ENCODE measurements around the gene ALG6. TPM values are rescaled to one million over a fixed set of nuclear protein-coding genes. Genes with fewer than 3 reads are reported as not detected.
A peak's percentile ranks its signal among the peaks of the same experiment; 100 is the strongest.

The ALG6 gene
- total and polyA plus RNA-seq, 2 of the 13 experiments (the other 11 are each of a cell fraction or from before 2014, with no cell fraction given) = 6.8 to 8.1 TPM

DNA sequence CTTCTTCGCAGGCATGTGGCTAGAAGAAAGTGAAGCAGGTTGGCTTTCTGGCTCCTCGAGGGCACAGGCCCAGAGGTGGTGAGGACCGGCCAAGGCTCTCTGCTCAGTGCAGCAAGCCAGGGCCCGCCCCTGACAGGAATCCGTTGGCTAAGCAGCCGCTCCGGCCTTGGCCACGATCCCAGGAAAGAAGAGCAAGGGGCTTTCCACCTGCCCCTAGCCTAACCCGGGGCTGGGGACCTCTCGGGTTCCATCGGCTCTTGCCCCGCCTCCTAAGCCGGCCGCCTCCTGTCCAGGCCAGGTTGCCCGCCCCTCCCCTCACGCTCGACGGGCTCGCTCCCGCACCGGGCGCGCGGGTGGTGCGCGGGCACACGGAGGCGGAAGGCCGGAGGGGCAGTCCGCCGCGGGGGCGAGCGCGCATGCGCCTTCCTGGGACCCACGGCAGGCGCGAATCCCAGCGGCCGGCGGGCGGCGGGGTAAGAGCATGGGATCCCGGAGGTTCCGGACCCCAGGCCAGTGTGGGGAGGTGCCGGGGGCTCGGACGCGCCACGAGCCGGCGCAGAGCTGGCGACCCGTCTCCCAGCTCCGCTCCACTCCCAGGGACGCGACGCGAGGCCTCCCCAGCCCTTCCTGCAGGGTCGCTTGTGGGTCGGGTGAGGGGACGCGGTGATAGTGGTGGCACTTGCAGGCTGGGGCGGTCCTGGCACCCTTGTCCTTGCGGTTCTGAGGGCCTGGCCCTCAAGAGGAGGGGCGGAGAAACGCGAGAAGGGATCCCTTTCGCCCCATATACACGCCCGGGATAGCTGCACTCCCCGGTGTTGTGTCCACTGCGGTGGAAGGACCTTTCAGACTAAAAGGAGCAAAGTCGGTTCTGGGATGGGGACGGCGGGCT lies at the start of gene ALG6 (continued):
- TF ChIP-seq ZNF879 (CRISPR knock-in tag; IDR thresholded peaks at IDR 0.05) (0 out of 2 replicates have a peak, but pooled peaks have one; percentile 52), SALL2 (CRISPR knock-in tag; IDR thresholded peaks at IDR 0.05) (peak; percentile 94), TCF12 (IDR thresholded peaks at IDR 0.05) (no peak), TCF12 (CRISPR knock-in tag; IDR thresholded peaks at IDR 0.05) (peak; percentile 56; the same call in 1 of the 2 replicates), ZNF441 (CRISPR knock-in tag; IDR thresholded peaks at IDR 0.05; ENCODE audit: borderline replicate concordance) (peak; percentile 40; the same call in 1 of the 2 replicates), ZNF557 (CRISPR knock-in tag; IDR thresholded peaks at IDR 0.05) (no peak), SATB2 (CRISPR knock-in tag; IDR thresholded peaks at IDR 0.05) (0 out of 2 replicates have a peak, but pooled peaks have one; percentile 11), NAIF1 (CRISPR knock-in tag; IDR thresholded peaks at IDR 0.05; ENCODE audit: borderline replicate concordance) (no peak), ZFP82 (CRISPR knock-in tag; IDR thresholded peaks at IDR 0.05; ENCODE audit: borderline replicate concordance) (peak; percentile 80; the same call in 1 of the 2 replicates), CC2D1A (CRISPR knock-in tag; IDR thresholded peaks at IDR 0.05) (no peak), RELA (CRISPR knock-in tag; IDR thresholded peaks at IDR 0.05) (0 out of 2 replicates have a peak, but pooled peaks have one; percentile 12), PCBP1 (IDR thresholded peaks at IDR 0.05; ENCODE audit: borderline replicate concordance, low read depth, low read length) (peak; percentile 52; the same call in 1 of the 2 replicates), SOX6 (IDR thresholded peaks at IDR 0.05) (no peak), SOX6 (CRISPR knock-in tag; IDR thresholded peaks at IDR 0.05) (peak; percentile 54)
- TF ChIP-seq, protein P1, sequence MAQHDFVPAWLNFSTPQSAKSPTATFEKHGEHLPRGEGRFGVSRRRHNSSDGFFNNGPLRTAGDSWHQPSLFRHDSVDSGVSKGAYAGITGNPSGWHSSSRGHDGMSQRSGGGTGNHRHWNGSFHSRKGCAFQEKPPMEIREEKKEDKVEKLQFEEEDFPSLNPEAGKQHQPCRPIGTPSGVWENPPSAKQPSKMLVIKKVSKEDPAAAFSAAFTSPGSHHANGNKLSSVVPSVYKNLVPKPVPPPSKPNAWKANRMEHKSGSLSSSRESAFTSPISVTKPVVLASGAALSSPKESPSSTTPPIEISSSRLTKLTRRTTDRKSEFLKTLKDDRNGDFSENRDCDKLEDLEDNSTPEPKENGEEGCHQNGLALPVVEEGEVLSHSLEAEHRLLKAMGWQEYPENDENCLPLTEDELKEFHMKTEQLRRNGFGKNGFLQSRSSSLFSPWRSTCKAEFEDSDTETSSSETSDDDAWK (CRISPR knock-in tag; IDR thresholded peaks at IDR 0.05) = no peak
- TF ChIP-seq, protein P2, sequence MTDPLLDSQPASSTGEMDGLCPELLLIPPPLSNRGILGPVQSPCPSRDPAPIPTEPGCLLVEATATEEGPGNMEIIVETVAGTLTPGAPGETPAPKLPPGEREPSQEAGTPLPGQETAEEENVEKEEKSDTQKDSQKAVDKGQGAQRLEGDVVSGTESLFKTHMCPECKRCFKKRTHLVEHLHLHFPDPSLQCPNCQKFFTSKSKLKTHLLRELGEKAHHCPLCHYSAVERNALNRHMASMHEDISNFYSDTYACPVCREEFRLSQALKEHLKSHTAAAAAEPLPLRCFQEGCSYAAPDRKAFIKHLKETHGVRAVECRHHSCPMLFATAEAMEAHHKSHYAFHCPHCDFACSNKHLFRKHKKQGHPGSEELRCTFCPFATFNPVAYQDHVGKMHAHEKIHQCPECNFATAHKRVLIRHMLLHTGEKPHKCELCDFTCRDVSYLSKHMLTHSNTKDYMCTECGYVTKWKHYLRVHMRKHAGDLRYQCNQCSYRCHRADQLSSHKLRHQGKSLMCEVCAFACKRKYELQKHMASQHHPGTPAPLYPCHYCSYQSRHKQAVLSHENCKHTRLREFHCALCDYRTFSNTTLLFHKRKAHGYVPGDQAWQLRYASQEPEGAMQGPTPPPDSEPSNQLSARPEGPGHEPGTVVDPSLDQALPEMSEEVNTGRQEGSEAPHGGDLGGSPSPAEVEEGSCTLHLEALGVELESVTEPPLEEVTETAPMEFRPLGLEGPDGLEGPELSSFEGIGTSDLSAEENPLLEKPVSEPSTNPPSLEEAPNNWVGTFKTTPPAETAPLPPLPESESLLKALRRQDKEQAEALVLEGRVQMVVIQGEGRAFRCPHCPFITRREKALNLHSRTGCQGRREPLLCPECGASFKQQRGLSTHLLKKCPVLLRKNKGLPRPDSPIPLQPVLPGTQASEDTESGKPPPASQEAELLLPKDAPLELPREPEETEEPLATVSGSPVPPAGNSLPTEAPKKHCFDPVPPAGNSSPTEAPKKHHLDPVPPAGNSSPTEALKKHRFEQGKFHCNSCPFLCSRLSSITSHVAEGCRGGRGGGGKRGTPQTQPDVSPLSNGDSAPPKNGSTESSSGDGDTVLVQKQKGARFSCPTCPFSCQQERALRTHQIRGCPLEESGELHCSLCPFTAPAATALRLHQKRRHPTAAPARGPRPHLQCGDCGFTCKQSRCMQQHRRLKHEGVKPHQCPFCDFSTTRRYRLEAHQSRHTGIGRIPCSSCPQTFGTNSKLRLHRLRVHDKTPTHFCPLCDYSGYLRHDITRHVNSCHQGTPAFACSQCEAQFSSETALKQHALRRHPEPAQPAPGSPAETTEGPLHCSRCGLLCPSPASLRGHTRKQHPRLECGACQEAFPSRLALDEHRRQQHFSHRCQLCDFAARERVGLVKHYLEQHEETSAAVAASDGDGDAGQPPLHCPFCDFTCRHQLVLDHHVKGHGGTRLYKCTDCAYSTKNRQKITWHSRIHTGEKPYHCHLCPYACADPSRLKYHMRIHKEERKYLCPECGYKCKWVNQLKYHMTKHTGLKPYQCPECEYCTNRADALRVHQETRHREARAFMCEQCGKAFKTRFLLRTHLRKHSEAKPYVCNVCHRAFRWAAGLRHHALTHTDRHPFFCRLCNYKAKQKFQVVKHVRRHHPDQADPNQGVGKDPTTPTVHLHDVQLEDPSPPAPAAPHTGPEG (CRISPR knock-in tag; IDR thresholded peaks at IDR 0.05) = peak; percentile 56; the same call in 1 of the 2 replicates
- TF ChIP-seq, protein P3, sequence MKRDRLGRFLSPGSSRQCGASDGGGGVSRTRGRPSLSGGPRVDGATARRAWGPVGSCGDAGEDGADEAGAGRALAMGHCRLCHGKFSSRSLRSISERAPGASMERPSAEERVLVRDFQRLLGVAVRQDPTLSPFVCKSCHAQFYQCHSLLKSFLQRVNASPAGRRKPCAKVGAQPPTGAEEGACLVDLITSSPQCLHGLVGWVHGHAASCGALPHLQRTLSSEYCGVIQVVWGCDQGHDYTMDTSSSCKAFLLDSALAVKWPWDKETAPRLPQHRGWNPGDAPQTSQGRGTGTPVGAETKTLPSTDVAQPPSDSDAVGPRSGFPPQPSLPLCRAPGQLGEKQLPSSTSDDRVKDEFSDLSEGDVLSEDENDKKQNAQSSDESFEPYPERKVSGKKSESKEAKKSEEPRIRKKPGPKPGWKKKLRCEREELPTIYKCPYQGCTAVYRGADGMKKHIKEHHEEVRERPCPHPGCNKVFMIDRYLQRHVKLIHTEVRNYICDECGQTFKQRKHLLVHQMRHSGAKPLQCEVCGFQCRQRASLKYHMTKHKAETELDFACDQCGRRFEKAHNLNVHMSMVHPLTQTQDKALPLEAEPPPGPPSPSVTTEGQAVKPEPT (CRISPR knock-in tag; IDR thresholded peaks at IDR 0.05; ENCODE audit: low read depth) = no peak
- TF ChIP-seq, protein P4, sequence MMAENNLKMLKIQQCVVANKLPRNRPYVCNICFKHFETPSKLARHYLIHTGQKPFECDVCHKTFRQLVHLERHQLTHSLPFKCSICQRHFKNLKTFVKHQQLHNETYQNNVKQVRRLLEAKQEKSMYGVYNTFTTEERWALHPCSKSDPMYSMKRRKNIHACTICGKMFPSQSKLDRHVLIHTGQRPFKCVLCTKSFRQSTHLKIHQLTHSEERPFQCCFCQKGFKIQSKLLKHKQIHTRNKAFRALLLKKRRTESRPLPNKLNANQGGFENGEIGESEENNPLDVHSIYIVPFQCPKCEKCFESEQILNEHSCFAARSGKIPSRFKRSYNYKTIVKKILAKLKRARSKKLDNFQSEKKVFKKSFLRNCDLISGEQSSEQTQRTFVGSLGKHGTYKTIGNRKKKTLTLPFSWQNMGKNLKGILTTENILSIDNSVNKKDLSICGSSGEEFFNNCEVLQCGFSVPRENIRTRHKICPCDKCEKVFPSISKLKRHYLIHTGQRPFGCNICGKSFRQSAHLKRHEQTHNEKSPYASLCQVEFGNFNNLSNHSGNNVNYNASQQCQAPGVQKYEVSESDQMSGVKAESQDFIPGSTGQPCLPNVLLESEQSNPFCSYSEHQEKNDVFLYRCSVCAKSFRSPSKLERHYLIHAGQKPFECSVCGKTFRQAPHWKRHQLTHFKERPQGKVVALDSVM (CRISPR knock-in tag; IDR thresholded peaks at IDR 0.05) = no peak
